KOPT-K1 (cell line): ENCODE results near the gene TAF6.

Source experiments
- H3K27ac ChIP-seq: fragments of 200-600 bp; sonication (generic); 2 replicates; pipeline ENCODE4 v1.5.1; 2016; ENCODE audit warnings: antibody characterized with exemption, mild to moderate bottlenecking, low read depth, low read length; ENCODE audit not compliant: poor library complexity, severe bottlenecking
- H3K36me3 ChIP-seq: fragments of 200-600 bp; sonication (generic); 2 replicates; pipeline ENCODE4 v1.5.1; 2017; ENCODE audit warnings: antibody characterized with exemption, mild to moderate bottlenecking, low read length, moderate library complexity; ENCODE audit not compliant: insufficient read depth
- H3K9me3 ChIP-seq: fragments of 200-600 bp; sonication (generic); 2 replicates; pipeline ENCODE4 v1.5.1; 2017; ENCODE audit warnings: antibody characterized with exemption, low read length, mild to moderate bottlenecking; ENCODE audit not compliant: insufficient read depth, poor library complexity, severe bottlenecking

The TAF6 gene

GRCh38 chr7:100119072-100119969, at the start of gene TAF6, which contains the start of gene CNPY4:
Gene TAF6 (minus strand): TSS chr7:100119358. CDS start chr7:100114209, 5,149 bp downstream.
Gene CNPY4 (plus strand): TSS chr7:100119634. CDS start chr7:100119745, 111 bp downstream.
- peaks cover 22% of the 10 kb centered on the region; the same call in 1 of the 2 replicates for H3K36me3 ChIP-seq
- no peaks in the 10 kb centered on the region for H3K9me3 ChIP-seq
- H3K27ac ChIP-seq = peak within 1 kb of the TSS; percentile 66

GRCh38 chr7:100167912-100168323, 48.8 kb upstream of the TAF6 start:
- Histone ChIP-seq H3K36me3 (no peaks in the 10 kb centered on the region), H3K27ac (peak overlapping the region; percentile 66), H3K9me3 (no peaks in the 10 kb centered on the region)

GRCh38 chr7:100166970-100167911, 48.1 kb upstream of the TAF6 start:
- Histone ChIP-seq H3K9me3 (no peaks in the 10 kb centered on the region), H3K27ac (peak overlapping the region; percentile 66), H3K36me3 (no peaks in the 10 kb centered on the region)

- H3K27ac ChIP-seq = peak overlapping the region; percentile 66
- H3K36me3 ChIP-seq = no peaks in the 10 kb centered on the region
Measured at GRCh38 chr7:100166317-100166940, 47.3 kb upstream of the TAF6 start.

DNA sequence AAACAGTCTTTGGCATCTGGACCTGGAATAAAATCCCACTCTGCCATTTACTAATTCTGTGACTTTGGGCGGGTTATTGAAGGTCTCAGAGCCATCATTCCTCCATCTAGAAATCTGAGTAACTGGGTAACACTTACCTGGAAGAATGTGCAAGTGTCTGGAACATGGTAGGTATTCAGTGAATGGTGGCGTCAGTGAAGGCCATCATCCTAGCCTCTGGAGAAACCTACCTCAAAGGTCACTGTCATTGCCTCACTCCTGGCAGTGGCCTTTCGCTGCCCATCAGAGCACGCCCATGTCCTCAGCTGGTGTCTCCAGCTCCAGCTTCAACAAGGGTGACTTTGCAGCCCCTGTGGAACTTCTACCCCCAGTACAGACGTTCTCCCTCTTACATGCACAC, 44.7 kb upstream of the TAF6 start:
- no peaks in the 10 kb centered on the region for H3K36me3 ChIP-seq
- no peaks in the 10 kb centered on the region for H3K9me3 ChIP-seq
- H3K27ac ChIP-seq = peak overlapping the region; percentile 43

More at GRCh38 chr7:100166317-100166940, 47.3 kb upstream of the TAF6 start:
- no peaks in the 10 kb centered on the region for H3K9me3 ChIP-seq

GRCh38 chr7:100163006-100163531, 43.9 kb upstream of the TAF6 start:
- Histone ChIP-seq H3K36me3 (no peaks in the 10 kb centered on the region), H3K9me3 (no peaks in the 10 kb centered on the region), H3K27ac (peak overlapping the region; percentile 43)

DNA sequence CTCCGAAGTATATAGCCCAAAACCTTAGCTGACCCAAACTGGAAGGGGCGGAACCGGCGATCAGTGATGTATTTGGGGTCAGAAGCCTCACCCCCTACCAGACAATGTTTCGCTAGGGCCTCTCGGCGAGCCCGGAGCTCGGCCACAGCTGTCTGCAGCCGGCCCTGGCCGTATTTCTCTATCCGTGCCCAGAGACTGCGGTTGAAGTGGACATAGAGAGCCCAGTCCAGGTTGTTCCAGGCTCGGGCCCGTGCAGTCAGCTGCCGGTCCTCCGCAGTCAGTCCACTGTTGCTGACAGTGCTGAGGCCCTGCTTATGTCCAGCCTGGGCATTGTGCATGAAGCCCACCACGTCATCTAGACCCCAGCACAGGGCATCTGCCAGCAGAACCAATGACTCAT, 40.9 kb upstream of the TAF6 start:
- H3K9me3 ChIP-seq = no peaks in the 10 kb centered on the region
- no peak overlapping the region for H3K27ac ChIP-seq
- H3K36me3 ChIP-seq = peaks cover 25% of the 10 kb centered on the region

- peak overlapping the region; percentile 84 for H3K27ac ChIP-seq
- no peaks in the 10 kb centered on the region for H3K9me3 ChIP-seq
- peaks cover 34% of the 10 kb centered on the region for H3K36me3 ChIP-seq
Measured at GRCh38 chr7:100159099-100159623, 40.0 kb upstream of the TAF6 start.

DNA sequence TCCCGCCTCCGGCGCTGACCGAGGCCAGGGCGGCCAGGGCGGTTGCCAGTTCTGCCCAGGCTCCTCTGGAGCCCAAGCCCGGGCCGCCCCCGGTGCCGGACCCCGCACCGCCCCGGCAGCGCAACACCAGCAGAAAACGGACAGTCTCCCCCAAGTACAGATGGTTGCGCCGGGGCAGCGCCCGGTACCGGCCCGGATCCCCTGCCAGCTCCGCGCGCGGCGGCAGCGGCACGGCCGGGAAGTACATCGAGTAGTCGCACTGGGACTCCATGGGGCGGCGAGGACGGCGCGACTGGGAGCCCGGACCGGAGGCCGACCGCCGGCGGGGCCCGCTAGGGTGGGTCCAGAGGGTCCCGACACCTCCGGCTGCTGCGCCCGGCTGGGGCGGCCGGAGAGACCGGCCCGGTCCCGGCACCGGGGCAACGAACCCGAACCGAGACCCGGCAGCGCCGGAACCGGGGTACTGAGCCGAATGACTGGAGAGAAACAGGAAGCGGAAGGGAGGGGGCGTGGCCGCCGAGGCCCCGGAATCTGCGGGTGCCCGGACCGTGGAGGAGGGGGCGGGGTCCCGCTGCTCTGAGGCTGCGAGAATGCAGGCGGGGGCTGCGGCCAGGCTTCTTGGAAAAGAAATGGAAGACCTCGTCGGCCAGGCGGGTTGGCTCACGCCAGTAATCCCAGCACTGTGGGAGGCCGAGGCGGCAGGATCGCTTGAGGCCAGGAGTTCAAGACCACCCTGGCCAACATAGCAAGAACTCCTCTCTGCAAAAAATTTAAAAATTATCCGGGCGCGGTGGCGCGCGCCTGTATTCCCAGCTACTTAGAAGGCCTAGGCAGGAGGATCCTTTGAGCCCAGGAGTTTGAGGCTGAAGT, 39.3 kb upstream of the TAF6 start, which contains the start of gene TRAPPC14:
Gene TRAPPC14, minus strand, starts transcription at position 495 of the 870 bp plus-strand sequence. Its CDS starts 224 bp downstream, at position 271.
- H3K27ac ChIP-seq = peak within 1 kb of the TSS; percentile 84
- peaks cover 41% of the 10 kb centered on the region for H3K36me3 ChIP-seq
- no peaks in the 10 kb centered on the region for H3K9me3 ChIP-seq

GRCh38 chr7:100157334-100158228, 38.4 kb upstream of the TAF6 start:
- Histone ChIP-seq H3K9me3 (no peaks in the 10 kb centered on the region), H3K36me3 (peaks cover 50% of the 10 kb centered on the region)

DNA sequence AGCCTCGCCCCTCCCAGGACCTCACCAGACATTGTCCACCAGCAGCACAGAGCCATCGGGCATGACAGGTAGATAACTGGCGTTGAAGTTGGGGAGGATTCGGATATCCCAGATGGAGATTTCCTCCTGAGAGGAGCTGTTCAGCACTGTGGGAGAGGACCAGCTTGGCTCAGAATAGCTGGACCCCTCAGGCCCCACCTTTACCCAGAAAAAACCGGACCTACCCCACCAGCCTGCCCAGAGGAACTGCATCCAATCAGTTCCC, 37.8 kb upstream of the TAF6 start:
- Histone ChIP-seq H3K36me3 (peaks cover 56% of the 10 kb centered on the region), H3K9me3 (no peaks in the 10 kb centered on the region), H3K27ac (peak overlapping the region; percentile 84)

More at GRCh38 chr7:100157334-100158228, 38.4 kb upstream of the TAF6 start:
- H3K27ac ChIP-seq = peak overlapping the region; percentile 84

- Histone ChIP-seq H3K9me3 (no peaks in the 10 kb centered on the region), H3K27ac (peak overlapping the region; percentile 84), H3K36me3 (peaks cover 61% of the 10 kb centered on the region)
Measured at GRCh38 chr7:100156331-100157068, 37.3 kb upstream of the TAF6 start.
